Trophoblast cell (in vitro differentiated cells and primary cell): Measurements from ENCODE around the gene APOE.
"Not testable (repeated sequence)": the region's sequence is repeated elsewhere in the genome, so short reads cannot be mapped to it uniquely, and the experiment has no call there.

Source experiments
- DNase-seq, 2 donors: peaks; one replicate each; pipeline ENCODE4 v3.0.0-alpha.2; 2016
- H2AFZ ChIP-seq: 2 replicates; pipeline ENCODE4 v1.6.1; 2013; ENCODE audit warnings: low read length, moderate library complexity, mild to moderate bottlenecking; ENCODE audit not compliant: insufficient read depth, poor library complexity
- H2AK5ac ChIP-seq: 2 replicates; pipeline ENCODE4 v1.6.1; 2013; ENCODE audit warnings: mild to moderate bottlenecking, low read length
- H2BK120ac ChIP-seq: 2 replicates; pipeline ENCODE4 v1.6.1; 2013; ENCODE audit warnings: low read length, mild to moderate bottlenecking, moderate library complexity; ENCODE audit not compliant: insufficient read depth, poor library complexity
- H2BK12ac ChIP-seq: 2 replicates; pipeline ENCODE4 v1.6.1; 2013; ENCODE audit warnings: mild to moderate bottlenecking, low read length, moderate library complexity
- H2BK5ac ChIP-seq: 2 replicates; pipeline ENCODE4 v1.6.1; 2013; ENCODE audit warnings: low read length, low read depth, moderate library complexity, mild to moderate bottlenecking; ENCODE audit not compliant: poor library complexity
- H3K14ac ChIP-seq: 2 replicates; pipeline ENCODE4 v1.6.1; 2013; ENCODE audit warnings: mild to moderate bottlenecking, low read length
- H3K18ac ChIP-seq: 2 replicates; pipeline ENCODE4 v1.6.1; 2013; ENCODE audit warnings: mild to moderate bottlenecking, low read length
- H3K23ac ChIP-seq: 2 replicates; pipeline ENCODE4 v1.6.1; 2013; ENCODE audit warnings: low read length
- H3K27ac ChIP-seq: 2 replicates; pipeline ENCODE4 v1.5.1; 2013; ENCODE audit warnings: low read depth, mild to moderate bottlenecking, inconsistent platforms, low read length, moderate library complexity
- H3K27me3 ChIP-seq: 2 replicates; pipeline ENCODE4 v1.6.1; 2013; ENCODE audit warnings: inconsistent platforms, mild to moderate bottlenecking, low read length, moderate library complexity; ENCODE audit not compliant: insufficient read depth
- H3K36me3 ChIP-seq, 2 experiments: 1 replicate in 1 of 2; 2 replicates in 1 of 2; pipeline ENCODE4 v1.6.1; 2013; ENCODE audit warnings: low read length in 2 of 2, mild to moderate bottlenecking in 2 of 2, moderate library complexity in 1 of 2; ENCODE audit not compliant: insufficient read depth in 2 of 2, control insufficient read depth in 1 of 2
- H3K4ac ChIP-seq: 2 replicates; pipeline ENCODE4 v1.6.1; 2013; ENCODE audit warnings: low read depth, mild to moderate bottlenecking, low read length, moderate library complexity
- H3K4me1 ChIP-seq, 2 experiments: 1 replicate in 1 of 2; 2 replicates in 1 of 2; pipeline ENCODE4 v1.6.1; 2013; ENCODE audit warnings: low read length in 2 of 2, mild to moderate bottlenecking in 2 of 2, moderate library complexity in 1 of 2; ENCODE audit not compliant: insufficient read depth in 2 of 2, control insufficient read depth in 1 of 2
- H3K4me2 ChIP-seq: 2 replicates; pipeline ENCODE4 v1.6.1; 2013; ENCODE audit warnings: inconsistent platforms, mild to moderate bottlenecking, low read length, moderate library complexity
- H3K4me3 ChIP-seq: 2 replicates; pipeline ENCODE4 v1.5.1; 2013; ENCODE audit warnings: mild to moderate bottlenecking, low read depth, low read length, inconsistent platforms
- H3K79me1 ChIP-seq: one replicate; pipeline ENCODE4 v1.6.1; 2013; ENCODE audit warnings: low read length
- H3K79me2 ChIP-seq: 2 replicates; pipeline ENCODE4 v1.6.1; 2013; ENCODE audit warnings: low read length, mild to moderate bottlenecking; ENCODE audit not compliant: control insufficient read depth, insufficient read depth, poor library complexity
- H3K9ac ChIP-seq: 2 replicates; pipeline ENCODE4 v1.6.1; 2013; ENCODE audit warnings: mild to moderate bottlenecking, low read length
- H3K9me3 ChIP-seq: 2 replicates; pipeline ENCODE4 v1.6.1; 2013; ENCODE audit warnings: low read depth, mild to moderate bottlenecking, control low read depth, inconsistent platforms, low read length; ENCODE audit not compliant: insufficient read depth
- H4K12ac ChIP-seq: 2 replicates; pipeline ENCODE4 v1.6.1; 2013; ENCODE audit warnings: low read depth, mild to moderate bottlenecking, low read length, moderate library complexity
- H4K8ac ChIP-seq: 2 replicates; pipeline ENCODE4 v1.6.1; 2013; ENCODE audit warnings: low read depth, mild to moderate bottlenecking, low read length, moderate library complexity
- H4K91ac ChIP-seq: one replicate; pipeline ENCODE4 v1.6.1; 2013; ENCODE audit warnings: low read depth, mild to moderate bottlenecking, low read length, moderate library complexity
- WGBS: extraction: QIAGEN DNeasy Blood & Tissue Kit; methylation state at CpG from one replicate; pipeline ENCODE4 v1.1.7; 2013; ENCODE audit warnings: missing lambda C conversion rate; ENCODE audit not compliant: insufficient read length, insufficient coverage; ENCODE audit errors: extremely low coverage; 5-methylcytosine and 5-hydroxymethylcytosine counted together

The APOE gene

GRCh38 chr19:44908074-44908835, 2.7 kb downstream of the APOE start:
- no peak overlapping the region for H2AFZ ChIP-seq
- H3K14ac ChIP-seq, result no peak overlapping the region
- no peak overlapping the region for H3K4me3 ChIP-seq
- H4K8ac ChIP-seq, result no peak overlapping the region
- H3K4me1 ChIP-seq, result peaks cover 8 to 12% of the 10 kb centered on the region in 2 experiments
- peaks cover 10% of the 10 kb centered on the region for H3K79me1 ChIP-seq
- no peak overlapping the region for H3K4ac ChIP-seq
- H3K27me3 ChIP-seq, result no peaks in the 10 kb centered on the region
- no peak overlapping the region for H3K27ac ChIP-seq
- H4K91ac ChIP-seq, result no peak overlapping the region
- H3K9me3 ChIP-seq, result no peaks in the 10 kb centered on the region
- H2BK120ac ChIP-seq, result no peak overlapping the region
- WGBS, result no CpG with 5 or more reads among the region's 46 CpGs
- no peak overlapping the region for H2BK5ac ChIP-seq
- H3K79me2 ChIP-seq, result peaks cover 4% of the 10 kb centered on the region
- no peak overlapping the region for H3K4me2 ChIP-seq
- H3K36me3 ChIP-seq, result peaks cover 24 to 26% of the 10 kb centered on the region in 2 experiments
- no peak for DNase-seq
- H3K23ac ChIP-seq, result no peak overlapping the region
- no peak overlapping the region for H2BK12ac ChIP-seq
- no peak overlapping the region for H3K9ac ChIP-seq
- no peak overlapping the region for H2AK5ac ChIP-seq
- H3K18ac ChIP-seq, result no peak overlapping the region
- no peak overlapping the region for H4K12ac ChIP-seq

DNA sequence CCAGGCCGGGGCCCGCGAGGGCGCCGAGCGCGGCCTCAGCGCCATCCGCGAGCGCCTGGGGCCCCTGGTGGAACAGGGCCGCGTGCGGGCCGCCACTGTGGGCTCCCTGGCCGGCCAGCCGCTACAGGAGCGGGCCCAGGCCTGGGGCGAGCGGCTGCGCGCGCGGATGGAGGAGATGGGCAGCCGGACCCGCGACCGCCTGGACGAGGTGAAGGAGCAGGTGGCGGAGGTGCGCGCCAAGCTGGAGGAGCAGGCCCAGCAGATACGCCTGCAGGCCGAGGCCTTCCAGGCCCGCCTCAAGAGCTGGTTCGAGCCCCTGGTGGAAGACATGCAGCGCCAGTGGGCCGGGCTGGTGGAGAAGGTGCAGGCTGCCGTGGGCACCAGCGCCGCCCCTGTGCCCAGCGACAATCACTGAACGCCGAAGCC, 3.3 kb downstream of the APOE start:
- peaks cover 24 to 26% of the 10 kb centered on the region in 2 experiments for H3K36me3 ChIP-seq
- H2AFZ ChIP-seq, result no peak overlapping the region
- H3K79me2 ChIP-seq, result peaks cover 4% of the 10 kb centered on the region
- H3K18ac ChIP-seq, result no peak overlapping the region
- H3K4me1 ChIP-seq, result peaks cover 8 to 12% of the 10 kb centered on the region in 2 experiments
- H4K12ac ChIP-seq, result no peak overlapping the region
- H3K4me2 ChIP-seq, result no peak overlapping the region
- H3K23ac ChIP-seq, result no peak overlapping the region
- no peak overlapping the region for H2AK5ac ChIP-seq
- no peaks in the 10 kb centered on the region for H3K27me3 ChIP-seq
- WGBS, result no CpG with 5 or more reads among the region's 44 CpGs
- H4K91ac ChIP-seq, result no peak overlapping the region
- no peak overlapping the region for H4K8ac ChIP-seq
- H2BK5ac ChIP-seq, result no peak overlapping the region
- H3K9ac ChIP-seq, result no peak overlapping the region
- no peak overlapping the region for H3K4me3 ChIP-seq
- peaks cover 10% of the 10 kb centered on the region for H3K79me1 ChIP-seq
- DNase-seq, result no peak
- no peak overlapping the region for H3K14ac ChIP-seq
- no peaks in the 10 kb centered on the region for H3K9me3 ChIP-seq
- no peak overlapping the region for H2BK12ac ChIP-seq
- H2BK120ac ChIP-seq, result no peak overlapping the region
- H3K4ac ChIP-seq, result no peak overlapping the region
- no peak overlapping the region for H3K27ac ChIP-seq

GRCh38 chr19:44909775-44910174, 4.2 kb downstream of the APOE start:
- H3K9ac ChIP-seq, result no peak overlapping the region
- no peak overlapping the region for H2BK5ac ChIP-seq
- DNase-seq, result no peak
- H2AK5ac ChIP-seq, result no peak overlapping the region
- peaks cover 15% of the 10 kb centered on the region for H3K79me1 ChIP-seq
- no CpG with 5 or more reads among the region's 5 CpGs for WGBS
- H3K36me3 ChIP-seq, result peaks cover 24 to 26% of the 10 kb centered on the region in 2 experiments
- no peak overlapping the region for H2BK12ac ChIP-seq
- no peak overlapping the region for H4K12ac ChIP-seq
- H3K4me2 ChIP-seq, result no peak overlapping the region
- no peaks in the 10 kb centered on the region for H3K27me3 ChIP-seq
- H4K91ac ChIP-seq, result no peak overlapping the region
- no peak overlapping the region for H2BK120ac ChIP-seq
- no peak overlapping the region for H3K4ac ChIP-seq
- no peak overlapping the region for H3K27ac ChIP-seq
- H4K8ac ChIP-seq, result no peak overlapping the region
- H3K18ac ChIP-seq, result no peak overlapping the region
- peaks cover 8 to 19% of the 10 kb centered on the region in 2 experiments for H3K4me1 ChIP-seq
- H3K23ac ChIP-seq, result no peak overlapping the region
- no peak overlapping the region for H3K4me3 ChIP-seq
- H3K9me3 ChIP-seq, result no peaks in the 10 kb centered on the region
- H2AFZ ChIP-seq, result no peak overlapping the region
- peaks cover 4% of the 10 kb centered on the region for H3K79me2 ChIP-seq
- H3K14ac ChIP-seq, result no peak overlapping the region

DNA sequence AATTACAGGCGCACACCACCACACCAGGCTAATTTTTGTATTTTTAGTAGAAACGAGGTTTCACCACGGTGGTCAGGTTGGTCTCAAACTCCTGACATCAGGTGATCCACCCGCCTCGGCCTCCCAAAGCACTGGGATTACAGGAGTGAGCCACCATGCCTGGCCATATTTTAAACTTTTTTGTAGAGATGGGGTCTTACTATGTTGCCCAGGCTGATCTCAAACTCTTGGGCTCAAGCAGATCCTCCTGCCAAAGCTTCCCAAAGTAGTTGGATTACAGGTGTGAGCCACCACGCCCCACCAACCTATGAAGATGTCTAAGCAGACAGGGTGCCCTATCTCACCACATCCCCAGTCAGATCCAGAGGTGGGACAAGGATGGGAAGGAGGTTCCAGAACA, 6.3 kb downstream of the APOE start:
- H3K27ac ChIP-seq, H2AFZ ChIP-seq, H2BK5ac ChIP-seq, H3K4me2 ChIP-seq, H2BK12ac ChIP-seq, H3K4me3 ChIP-seq, H3K27me3 ChIP-seq, H3K14ac ChIP-seq, H3K4ac ChIP-seq, H3K23ac ChIP-seq, H3K79me2 ChIP-seq, H2AK5ac ChIP-seq, H3K79me1 ChIP-seq, DNase-seq, H3K18ac ChIP-seq, H4K8ac ChIP-seq, H4K91ac ChIP-seq, H3K9ac ChIP-seq, H2BK120ac ChIP-seq, H4K12ac ChIP-seq, H3K9me3 ChIP-seq: not testable (repeated sequence)
- Histone ChIP-seq H3K36me3 (peaks cover 23 to 26% of the 10 kb centered on the region in 2 experiments), H3K4me1 (peaks cover 8 to 14% of the 10 kb centered on the region in 2 experiments)
- no CpG with 5 or more reads among the region's 6 CpGs for WGBS
